ENCODE results near the gene MYRF. TPM values are rescaled to one million over a fixed set of nuclear protein-coding genes. Genes with fewer than 3 reads are reported as not detected.

MYRF gene
- total RNA-seq, 1 donor from 2014 or later: 13.7 TPM

- Histone ChIP-seq H3K36me3 (ENCODE audit: control insufficient read depth, insufficient read depth, low read length) (no peaks in the 10 kb centered on the region), H3K4me3 (ENCODE audit: low read depth, low read length) (no peak overlapping the region), H3K27me3 (ENCODE audit: control insufficient read depth, insufficient read depth, low read length) (no peaks in the 10 kb centered on the region)
- TF ChIP-seq, protein P1, sequence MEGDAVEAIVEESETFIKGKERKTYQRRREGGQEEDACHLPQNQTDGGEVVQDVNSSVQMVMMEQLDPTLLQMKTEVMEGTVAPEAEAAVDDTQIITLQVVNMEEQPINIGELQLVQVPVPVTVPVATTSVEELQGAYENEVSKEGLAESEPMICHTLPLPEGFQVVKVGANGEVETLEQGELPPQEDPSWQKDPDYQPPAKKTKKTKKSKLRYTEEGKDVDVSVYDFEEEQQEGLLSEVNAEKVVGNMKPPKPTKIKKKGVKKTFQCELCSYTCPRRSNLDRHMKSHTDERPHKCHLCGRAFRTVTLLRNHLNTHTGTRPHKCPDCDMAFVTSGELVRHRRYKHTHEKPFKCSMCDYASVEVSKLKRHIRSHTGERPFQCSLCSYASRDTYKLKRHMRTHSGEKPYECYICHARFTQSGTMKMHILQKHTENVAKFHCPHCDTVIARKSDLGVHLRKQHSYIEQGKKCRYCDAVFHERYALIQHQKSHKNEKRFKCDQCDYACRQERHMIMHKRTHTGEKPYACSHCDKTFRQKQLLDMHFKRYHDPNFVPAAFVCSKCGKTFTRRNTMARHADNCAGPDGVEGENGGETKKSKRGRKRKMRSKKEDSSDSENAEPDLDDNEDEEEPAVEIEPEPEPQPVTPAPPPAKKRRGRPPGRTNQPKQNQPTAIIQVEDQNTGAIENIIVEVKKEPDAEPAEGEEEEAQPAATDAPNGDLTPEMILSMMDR (IDR thresholded peaks at IDR 0.05; ENCODE audit: insufficient read depth, low read length, poor library complexity, severe bottlenecking): no peak
- no peak for DNase-seq (ENCODE audit: low read depth)
Observed at GRCh38 chr11:61757213-61757862, 4.9 kb downstream of the MYRF start.

DNA sequence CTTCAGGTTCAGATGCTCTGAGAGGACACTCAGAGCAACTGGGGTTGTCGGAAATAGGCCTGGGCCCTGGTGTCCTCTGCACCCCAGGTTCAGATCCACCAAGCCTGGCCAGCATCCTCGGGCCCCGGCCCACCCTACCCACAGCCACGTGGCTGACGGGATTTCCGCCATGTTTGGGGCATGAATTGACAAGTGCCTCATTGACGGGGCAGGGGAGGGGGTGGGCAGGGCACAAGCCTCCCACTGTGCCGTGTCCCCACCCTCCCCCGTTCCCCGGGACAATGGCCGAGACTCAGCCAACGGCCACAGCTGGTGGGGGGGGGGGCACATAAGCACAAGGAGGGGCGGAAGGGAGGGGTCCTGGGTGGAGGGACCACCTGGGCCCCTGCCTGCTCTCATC lies 8.5 kb downstream of the MYRF start:
- H3K36me3 ChIP-seq (ENCODE audit: control insufficient read depth, insufficient read depth, low read length): no peaks in the 10 kb centered on the region
- no peak overlapping the region for H3K4me3 ChIP-seq (ENCODE audit: low read depth, low read length)
- DNase-seq (ENCODE audit: low read depth): no peak
- TF ChIP-seq, protein P1 (IDR thresholded peaks at IDR 0.05; ENCODE audit: insufficient read depth, low read length, poor library complexity, severe bottlenecking): no peak
- no peaks in the 10 kb centered on the region for H3K27me3 ChIP-seq (ENCODE audit: control insufficient read depth, insufficient read depth, low read length)

GRCh38 chr11:61761440-61762222 lies 9.2 kb downstream of the MYRF start:
- TF ChIP-seq, protein P1 (IDR thresholded peaks at IDR 0.05; ENCODE audit: insufficient read depth, low read length, poor library complexity, severe bottlenecking): no peak
- Histone ChIP-seq H3K36me3 (ENCODE audit: control insufficient read depth, insufficient read depth, low read length) (no peaks in the 10 kb centered on the region), H3K27me3 (ENCODE audit: control insufficient read depth, insufficient read depth, low read length) (no peaks in the 10 kb centered on the region), H3K4me3 (ENCODE audit: low read depth, low read length) (no peak overlapping the region)
- DNase-seq (ENCODE audit: low read depth): no peak

DNA sequence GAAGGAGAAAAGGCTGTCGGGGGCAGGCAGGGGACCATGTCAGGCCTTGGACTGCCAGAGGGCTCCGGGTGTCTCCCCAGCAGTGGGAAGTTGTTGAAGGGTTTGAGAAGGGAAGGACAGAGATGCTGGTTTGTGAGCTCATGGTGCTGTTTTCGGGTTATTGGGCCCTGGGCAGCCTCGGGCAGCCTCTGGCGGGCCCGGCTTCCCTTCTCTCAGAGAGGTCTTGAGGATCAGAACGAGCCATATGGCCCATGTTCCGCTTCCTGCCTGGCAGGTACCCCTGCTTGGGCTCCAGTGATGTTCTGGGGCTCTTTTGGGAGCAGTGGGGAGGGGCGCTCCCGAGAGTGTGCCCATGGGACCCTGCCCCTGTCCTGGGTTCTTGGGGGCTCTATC lies 9.8 kb downstream of the MYRF start:
- TF ChIP-seq, protein P1 (IDR thresholded peaks at IDR 0.05; ENCODE audit: insufficient read depth, low read length, poor library complexity, severe bottlenecking): no peak
- Histone ChIP-seq H3K27me3 (ENCODE audit: control insufficient read depth, insufficient read depth, low read length) (no peaks in the 10 kb centered on the region), H3K36me3 (ENCODE audit: control insufficient read depth, insufficient read depth, low read length) (no peaks in the 10 kb centered on the region), H3K4me3 (ENCODE audit: low read depth, low read length) (no peak overlapping the region)
- DNase-seq (ENCODE audit: low read depth): no peak

DNA sequence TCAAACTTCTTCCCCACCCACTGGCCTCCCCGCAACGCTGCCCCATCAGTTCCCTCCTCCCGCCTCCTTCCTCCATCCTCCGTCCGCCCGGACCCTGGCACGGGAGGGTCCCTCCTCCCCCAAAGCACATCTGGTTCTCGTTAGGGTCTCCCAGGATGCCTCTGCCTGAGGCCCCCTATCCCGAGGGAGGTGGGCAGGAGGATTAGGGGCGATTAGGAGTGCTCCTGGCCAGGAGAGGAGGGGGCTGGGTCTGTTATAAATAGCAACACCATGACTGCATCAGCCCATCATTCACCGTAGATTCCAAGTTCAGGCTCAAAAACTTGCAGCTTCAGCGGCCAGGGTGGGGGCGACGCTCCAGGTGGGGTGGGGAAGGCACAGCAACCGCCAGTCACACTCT lies 10.4 kb downstream of the MYRF start:
- TF ChIP-seq, protein P1 (IDR thresholded peaks at IDR 0.05; ENCODE audit: insufficient read depth, low read length, poor library complexity, severe bottlenecking): no peak
- no peaks in the 10 kb centered on the region for H3K27me3 ChIP-seq (ENCODE audit: control insufficient read depth, insufficient read depth, low read length)
- DNase-seq (ENCODE audit: low read depth): no peak
- H3K4me3 ChIP-seq (ENCODE audit: low read depth, low read length): no peak overlapping the region
- no peaks in the 10 kb centered on the region for H3K36me3 ChIP-seq (ENCODE audit: control insufficient read depth, insufficient read depth, low read length)

Measured in kidney epithelial cell (primary cell).